ENCODE measurements around the gene WSB1.

- TF ChIP-seq POLR2AphosphoS5 (IDR thresholded peaks at IDR 0.05) (no peak), CTCF (IDR thresholded peaks at IDR 0.05) (no peak)
Observed at GRCh38 chr17:27284811-27285415, 9.0 kb upstream of the WSB1 start.

Data from gastroesophageal sphincter (tissue), 3 donors.